ENCODE measurements around the gene CHST7. TPM values are rescaled to one million over a fixed set of nuclear protein-coding genes. Genes with fewer than 3 reads are reported as not detected.

CHST7 gene
- total RNA-seq, 1 experiment from 2014 or later = 17.1 TPM

DNA sequence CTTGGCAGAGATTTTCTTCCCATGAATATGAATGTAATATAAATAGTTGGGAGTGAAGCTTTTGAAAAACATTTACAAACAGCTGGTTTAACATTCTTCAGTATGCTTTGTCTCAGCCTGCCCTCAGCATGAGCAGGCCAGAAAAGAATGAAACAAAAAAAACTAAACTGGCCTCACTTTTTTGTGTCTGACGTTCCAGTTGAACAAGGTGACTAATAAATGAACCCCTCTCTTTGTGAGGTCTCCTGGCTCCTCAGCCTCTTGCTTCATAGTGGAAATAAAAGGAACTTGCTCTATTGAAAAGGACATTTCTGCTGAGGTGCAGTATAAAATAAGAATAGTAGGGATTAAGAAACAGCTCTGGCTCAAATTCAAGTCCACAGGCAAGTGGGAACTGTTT lies 9.4 kb downstream of the CHST7 start:
- Mint-ChIP-seq H3K4me3 (peak overlapping the region in 1 of 2 experiments; percentile 6; a peak in 1 of 5 replicates), H3K4me1 (peaks cover 35 to 38% of the 10 kb centered on the region in 2 experiments), H3K36me3 (ENCODE audit: insufficient read depth in 1 of 3, low read depth in 3 of 3) (peaks cover 8 to 34% (median 21%) of the 10 kb centered on the region in 3 experiments), H3K27me3 (ENCODE audit: low read depth) (no peaks in the 10 kb centered on the region; the same call in 1 of the 2 replicates), H3K27ac (peak overlapping the region in 2 of 3 experiments; percentile 7 to 91; a peak in 3 of 7 replicates), H3K9me3 (peaks cover 60 to 66% of the 10 kb centered on the region in 2 experiments)
- DNase-seq = no peak
- H3K4me1 ChIP-seq (ENCODE audit: insufficient read depth, low read length) = no peaks in the 10 kb centered on the region; the same call in 1 of the 2 replicates
- no peak overlapping the region for H2BK120ac ChIP-seq (ENCODE audit: low read depth, low read length, poor library complexity, severe bottlenecking)
- no CpG with 5 or more reads among the region's 1 CpG for WGBS (ENCODE audit: extremely low coverage, insufficient read length, low lambda C conversion rate)
- no peak overlapping the region for H4K91ac ChIP-seq (ENCODE audit: insufficient read length, low read depth, low read length)
- no peak overlapping the region for H3K56ac ChIP-seq (ENCODE audit: insufficient read length, low read depth, low read length)
- no peak overlapping the region for H2BK15ac ChIP-seq (ENCODE audit: low read depth, low read length)
- H3K4me2 ChIP-seq (ENCODE audit: insufficient read depth, insufficient read length, low read length) = no peak overlapping the region
- no peak overlapping the region for H3K14ac ChIP-seq (ENCODE audit: insufficient read depth, low read length)
- H2BK20ac ChIP-seq (ENCODE audit: low read depth, low read length, poor library complexity, severe bottlenecking) = no peak overlapping the region
- no peak overlapping the region for H3K27ac ChIP-seq (ENCODE audit: insufficient read length, low read depth, low read length)
- H2BK12ac ChIP-seq (ENCODE audit: insufficient read length, low read depth, low read length) = no peak overlapping the region
- H3K9me3 ChIP-seq (ENCODE audit: control insufficient read depth, low read depth, low read length) = peaks cover 17% of the 10 kb centered on the region
- H3K23me2 ChIP-seq (ENCODE audit: insufficient read length, low read depth, low read length, poor library complexity, severe bottlenecking) = no peaks in the 10 kb centered on the region
- H4K8ac ChIP-seq (replicated peaks; ENCODE audit: insufficient read length, low read depth, low read length) = no peak overlapping the region
- no peak overlapping the region for H3K18ac ChIP-seq (ENCODE audit: insufficient read length, low read depth, low read length)
- no peak overlapping the region for H3K23ac ChIP-seq (ENCODE audit: insufficient read length, low read depth, low read length)
- H2AFZ ChIP-seq (ENCODE audit: low read length) = no peak overlapping the region
- no peaks in the 10 kb centered on the region; the same call in 1 of the 2 replicates for H3K27me3 ChIP-seq (ENCODE audit: insufficient read depth, low read length)
- H3K9ac ChIP-seq (ENCODE audit: extremely low read depth, insufficient read length, low read length) = no peak overlapping the region
- H2AK5ac ChIP-seq (ENCODE audit: insufficient read length, low read length) = no peak overlapping the region
- H3K79me2 ChIP-seq (ENCODE audit: insufficient read depth, low read length) = peaks cover 9% of the 10 kb centered on the region; the same call in 1 of the 2 replicates
- H2BK5ac ChIP-seq (ENCODE audit: insufficient read length, low read length) = no peak overlapping the region
- TF ChIP-seq, protein P1, sequence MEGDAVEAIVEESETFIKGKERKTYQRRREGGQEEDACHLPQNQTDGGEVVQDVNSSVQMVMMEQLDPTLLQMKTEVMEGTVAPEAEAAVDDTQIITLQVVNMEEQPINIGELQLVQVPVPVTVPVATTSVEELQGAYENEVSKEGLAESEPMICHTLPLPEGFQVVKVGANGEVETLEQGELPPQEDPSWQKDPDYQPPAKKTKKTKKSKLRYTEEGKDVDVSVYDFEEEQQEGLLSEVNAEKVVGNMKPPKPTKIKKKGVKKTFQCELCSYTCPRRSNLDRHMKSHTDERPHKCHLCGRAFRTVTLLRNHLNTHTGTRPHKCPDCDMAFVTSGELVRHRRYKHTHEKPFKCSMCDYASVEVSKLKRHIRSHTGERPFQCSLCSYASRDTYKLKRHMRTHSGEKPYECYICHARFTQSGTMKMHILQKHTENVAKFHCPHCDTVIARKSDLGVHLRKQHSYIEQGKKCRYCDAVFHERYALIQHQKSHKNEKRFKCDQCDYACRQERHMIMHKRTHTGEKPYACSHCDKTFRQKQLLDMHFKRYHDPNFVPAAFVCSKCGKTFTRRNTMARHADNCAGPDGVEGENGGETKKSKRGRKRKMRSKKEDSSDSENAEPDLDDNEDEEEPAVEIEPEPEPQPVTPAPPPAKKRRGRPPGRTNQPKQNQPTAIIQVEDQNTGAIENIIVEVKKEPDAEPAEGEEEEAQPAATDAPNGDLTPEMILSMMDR (conservative IDR thresholded peaks at IDR 0.05) = no peak
- H3K79me1 ChIP-seq (ENCODE audit: insufficient read depth, low read depth, low read length, poor library complexity, severe bottlenecking) = peaks cover 2% of the 10 kb centered on the region
- H4K20me1 ChIP-seq (ENCODE audit: control insufficient read depth, insufficient read depth, insufficient read length) = no peaks in the 10 kb centered on the region
- H3T11ph ChIP-seq (ENCODE audit: low read length) = no peak overlapping the region
- no peak overlapping the region for H3K4ac ChIP-seq (ENCODE audit: low read depth, low read length)
- no peak overlapping the region for H4K5ac ChIP-seq (ENCODE audit: insufficient read length, low read depth, low read length)

All from H9 (cell line).